Measurements from ENCODE around the gene TIMD4.
"Not testable (repeated sequence)": the region's sequence is repeated elsewhere in the genome, so short reads cannot be mapped to it uniquely, and the experiment has no call there.

The TIMD4 gene

GRCh38 chr5:156963125-156963524, at the start of gene TIMD4:
TSS of gene TIMD4 (minus strand) at chr5:156963226. CDS start at chr5:156963198, 28 bp downstream.
- DNase-seq, result no peak

- no peak for DNase-seq
Measured at GRCh38 chr5:157006262-157006661, 43.2 kb upstream of the TIMD4 start.

- DNase-seq, result peak; percentile 35
Measured at GRCh38 chr5:157004893-157005551, 42.0 kb upstream of the TIMD4 start.

- DNase-seq, result no peak
Measured at GRCh38 chr5:156991714-156992113, 28.7 kb upstream of the TIMD4 start.

GRCh38 chr5:156984064-156984463, 21.0 kb upstream of the TIMD4 start:
- no peak for DNase-seq

- no peak for DNase-seq
Measured at GRCh38 chr5:156981481-156981880, 18.5 kb upstream of the TIMD4 start.

GRCh38 chr5:156974328-156974727, 11.3 kb upstream of the TIMD4 start:
- no peak for DNase-seq

GRCh38 chr5:156971848-156972525, 9.0 kb upstream of the TIMD4 start:
- DNase-seq, result no peak

- DNase-seq, result peak; percentile 33
Measured at GRCh38 chr5:156971415-156971814, 8.4 kb upstream of the TIMD4 start.

- not testable (repeated sequence) for DNase-seq
Measured at GRCh38 chr5:156967386-156967785, 4.4 kb upstream of the TIMD4 start.

GRCh38 chr5:156956321-156956720, 6.7 kb downstream of the TIMD4 start:
- DNase-seq, result no peak

- no peak for DNase-seq
Measured at GRCh38 chr5:156951359-156951758, 11.7 kb downstream of the TIMD4 start.

GRCh38 chr5:156950716-156951115, 12.3 kb downstream of the TIMD4 start:
- DNase-seq, result no peak

- DNase-seq, result no peak
Measured at GRCh38 chr5:156949424-156949823, 13.6 kb downstream of the TIMD4 start.

GRCh38 chr5:156947925-156948324, 15.1 kb downstream of the TIMD4 start:
- peak; percentile 29 for DNase-seq

GRCh38 chr5:156942064-156942463, 21.0 kb downstream of the TIMD4 start:
- peak; percentile 57 for DNase-seq

GRCh38 chr5:156940462-156940861, 22.6 kb downstream of the TIMD4 start:
- not testable (repeated sequence) for DNase-seq

- DNase-seq, result no peak
Measured at GRCh38 chr5:156936972-156937371, 26.1 kb downstream of the TIMD4 start.

- peak; percentile 81 for DNase-seq
Measured at GRCh38 chr5:156934450-156935211, 28.4 kb downstream of the TIMD4 start.

GRCh38 chr5:156929366-156929948, 33.6 kb downstream of the TIMD4 start:
- DNase-seq, result peak; percentile 70

GRCh38 chr5:156927545-156927944, 35.5 kb downstream of the TIMD4 start:
- DNase-seq, result no peak

GRCh38 chr5:156925767-156926166, 37.3 kb downstream of the TIMD4 start:
- DNase-seq, result not testable (repeated sequence)

GRCh38 chr5:156922207-156922792, 40.7 kb downstream of the TIMD4 start:
- peak; percentile 48 for DNase-seq
